WTC11 (cell line): ENCODE measurements around the gene BCAS3. TPM values are rescaled to one million over a fixed set of nuclear protein-coding genes. Genes with fewer than 3 reads are reported as not detected.

ENCODE experiments used
- ATAC-seq: fragments of 200-7000 bp; cut with Tn5 transposase; 2 replicates; pipeline ENCODE4 v1.10.0; 2021; ENCODE audit warnings: mild to moderate bottlenecking, moderate library complexity
- CTCF ChIA-PET: fragments of 300-600 bp; sonication (Branson Sonifier 250); formaldehyde crosslinking; loops from one replicate; lab custom pipeline; 2021; ENCODE audit warnings: antibody characterized with exemption; lab: Charles Lee
- POLR2A ChIA-PET: fragments of 350-600 bp; sonication (Branson Sonifier 250); formaldehyde crosslinking; loops from one replicate; lab custom pipeline; 2021; ENCODE audit warnings: antibody characterized with exemption; lab: Charles Lee
- DNase-seq: peaks from one replicate; pipeline ENCODE4 v3.0.0; 2021; ENCODE audit warnings: low spot score
- H3K27ac Mint-ChIP-seq: 2 replicates; pipeline ENCODE4 v1.8.0; 2021; ENCODE audit warnings: mixed read lengths
- H3K27me3 Mint-ChIP-seq: 2 replicates; pipeline ENCODE4 v1.8.0; 2021; ENCODE audit warnings: low read depth, mild to moderate bottlenecking, moderate library complexity, mixed read lengths
- H3K36me3 Mint-ChIP-seq: 2 replicates; pipeline ENCODE4 v1.8.0; 2021; ENCODE audit warnings: mixed read lengths
- H3K4me1 Mint-ChIP-seq: 2 replicates; pipeline ENCODE4 v1.8.0; 2022; ENCODE audit warnings: mixed read lengths
- H3K4me3 Mint-ChIP-seq: 2 replicates; pipeline ENCODE4 v1.8.0; 2021; ENCODE audit warnings: mild to moderate bottlenecking, moderate library complexity, mixed read lengths
- H3K9me3 Mint-ChIP-seq: 2 replicates; pipeline ENCODE4 v1.8.0; 2021; ENCODE audit warnings: mixed read lengths
- CBFB ChIP-seq: sonication (generic); formaldehyde crosslinking; IDR thresholded peaks from 2 replicates; pipeline ENCODE4 v1.8.1; 2022; ENCODE audit warnings: mild to moderate bottlenecking, low read depth, missing genetic modification reagents
- FOXK1 ChIP-seq: sonication (generic); formaldehyde crosslinking; IDR thresholded peaks from 2 replicates; pipeline ENCODE4 v1.8.0; 2022; ENCODE audit warnings: mild to moderate bottlenecking, moderate library complexity, missing genetic modification reagents
- GABPB1 ChIP-seq: sonication (generic); formaldehyde crosslinking; IDR thresholded peaks from 2 replicates; pipeline ENCODE4 v1.8.1; 2023; ENCODE audit warnings: mild to moderate bottlenecking, missing genetic modification reagents
- GTF2I ChIP-seq: fragments of 250-450 bp; sonication (Bioruptor Pico); conservative IDR thresholded peaks from 2 replicates; pipeline ENCODE4 v1.4.0; 2021; ENCODE audit warnings: mild to moderate bottlenecking
- JUN ChIP-seq: sonication (generic); formaldehyde crosslinking; IDR thresholded peaks from 2 replicates; pipeline ENCODE4 v1.8.0; 2023; ENCODE audit warnings: mild to moderate bottlenecking, missing genetic modification reagents
- MXD4 ChIP-seq: fragments of 250-450 bp; sonication (Bioruptor Pico); IDR thresholded peaks from 2 replicates; pipeline ENCODE4 v1.8.0; 2021; ENCODE audit warnings: mild to moderate bottlenecking, moderate library complexity, borderline replicate concordance
- NFYB ChIP-seq: sonication (generic); formaldehyde crosslinking; conservative IDR thresholded peaks from 2 replicates; pipeline ENCODE4 v1.8.0; 2022; ENCODE audit warnings: low read depth, missing genetic modification reagents
- OVOL2 ChIP-seq: fragments of 250-450 bp; sonication (Bioruptor Pico); IDR thresholded peaks from 2 replicates; pipeline ENCODE4 v1.9.0; 2021; ENCODE audit warnings: mild to moderate bottlenecking, borderline replicate concordance
- PRDM15 ChIP-seq: sonication (generic); formaldehyde crosslinking; IDR thresholded peaks from 2 replicates; pipeline ENCODE4 v1.8.0; 2022; ENCODE audit warnings: missing genetic modification reagents
- RELA ChIP-seq: sonication (generic); formaldehyde crosslinking; IDR thresholded peaks from 2 replicates; pipeline ENCODE4 v1.8.1; 2022; ENCODE audit warnings: missing genetic modification reagents, mild to moderate bottlenecking, borderline replicate concordance
- SMAD3 ChIP-seq: sonication (generic); formaldehyde crosslinking; IDR thresholded peaks from 2 replicates; pipeline ENCODE4 v1.8.0; 2022; ENCODE audit warnings: missing genetic modification reagents, mild to moderate bottlenecking, borderline replicate concordance
- SMAD4 ChIP-seq: sonication (generic); formaldehyde crosslinking; IDR thresholded peaks from 2 replicates; pipeline ENCODE4 v1.8.0; 2022; ENCODE audit warnings: mild to moderate bottlenecking, missing genetic modification reagents
- TEAD1 ChIP-seq: sonication (generic); formaldehyde crosslinking; IDR thresholded peaks from 2 replicates; pipeline ENCODE4 v1.8.0; 2022; ENCODE audit warnings: mild to moderate bottlenecking, missing genetic modification reagents
- ZBTB21 ChIP-seq: sonication (generic); formaldehyde crosslinking; IDR thresholded peaks from 2 replicates; pipeline ENCODE4 v1.8.1; 2023; ENCODE audit warnings: mild to moderate bottlenecking, missing genetic modification reagents, borderline replicate concordance
- ZNF232 ChIP-seq: sonication (generic); formaldehyde crosslinking; IDR thresholded peaks from 2 replicates; pipeline ENCODE4 v1.8.0; 2022; ENCODE audit warnings: mild to moderate bottlenecking, missing genetic modification reagents
- ZNF317 ChIP-seq: sonication (generic); formaldehyde crosslinking; IDR thresholded peaks from 2 replicates; pipeline ENCODE4 v1.8.1; 2023; ENCODE audit warnings: low read depth, mild to moderate bottlenecking, moderate library complexity, missing genetic modification reagents, borderline replicate concordance
- total RNA-seq: library from RNA; stranded (reverse); gene quantifications from 3 replicates; pipeline ENCODE4 v1.2.3, GENCODE V29; 2021
- TF ChIP-seq, protein P1 (sequence below): sonication (generic); formaldehyde crosslinking; IDR thresholded peaks from 2 replicates; pipeline ENCODE4 v1.8.1; 2022; ENCODE audit warnings: missing genetic modification reagents, borderline replicate concordance
- TF ChIP-seq, protein P2 (sequence below): sonication (generic); formaldehyde crosslinking; IDR thresholded peaks from 2 replicates; pipeline ENCODE4 v1.8.1; 2022; ENCODE audit warnings: mild to moderate bottlenecking, missing genetic modification reagents, moderate library complexity, borderline replicate concordance
- TF ChIP-seq, protein P3 (sequence below): fragments of 250-450 bp; sonication (Bioruptor Pico); conservative IDR thresholded peaks from 2 replicates; pipeline ENCODE4 v1.9.0; 2021; ENCODE audit warnings: mild to moderate bottlenecking
- TF ChIP-seq, protein P4 (sequence below): fragments of 200-600 bp; IDR thresholded peaks from 2 replicates; pipeline ENCODE4 v1.8.0; 2022; ENCODE audit warnings: antibody characterized with exemption
- TF ChIP-seq, protein P5 (sequence below): sonication (generic); formaldehyde crosslinking; conservative IDR thresholded peaks from 2 replicates; pipeline ENCODE4 v1.8.1; 2022; ENCODE audit warnings: mild to moderate bottlenecking, missing genetic modification reagents

Gene BCAS3
- total RNA-seq, 1 experiment from 2014 or later = 15.5 TPM

DNA sequence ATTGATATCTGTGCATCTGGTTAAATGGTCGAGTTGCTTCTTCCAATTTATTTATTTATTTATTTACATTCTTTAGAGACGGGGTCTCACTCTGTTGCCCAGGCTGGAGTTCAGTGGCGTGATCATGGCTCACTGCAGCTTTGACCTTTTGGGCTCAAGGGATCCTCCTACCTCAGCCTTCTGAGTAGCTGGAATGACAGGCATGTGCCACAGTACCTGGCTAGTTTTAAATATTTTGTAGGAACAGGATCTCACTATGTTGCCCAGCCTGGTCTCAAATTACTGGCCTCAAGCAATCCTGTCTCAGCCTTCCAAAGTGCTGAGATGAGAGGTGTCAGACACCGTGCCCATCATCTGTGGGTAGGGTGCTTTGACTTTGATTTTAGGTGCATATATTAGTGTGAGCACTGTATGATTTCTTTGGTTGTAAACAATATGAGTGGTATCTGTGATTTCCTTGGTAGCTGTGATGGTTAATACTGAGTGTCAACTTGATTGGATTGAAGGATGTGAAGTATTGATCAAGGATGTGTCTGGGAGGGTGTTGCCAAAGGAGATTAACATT is 90.2 kb downstream of the BCAS3 start (continued):
- TF ChIP-seq, protein P1, sequence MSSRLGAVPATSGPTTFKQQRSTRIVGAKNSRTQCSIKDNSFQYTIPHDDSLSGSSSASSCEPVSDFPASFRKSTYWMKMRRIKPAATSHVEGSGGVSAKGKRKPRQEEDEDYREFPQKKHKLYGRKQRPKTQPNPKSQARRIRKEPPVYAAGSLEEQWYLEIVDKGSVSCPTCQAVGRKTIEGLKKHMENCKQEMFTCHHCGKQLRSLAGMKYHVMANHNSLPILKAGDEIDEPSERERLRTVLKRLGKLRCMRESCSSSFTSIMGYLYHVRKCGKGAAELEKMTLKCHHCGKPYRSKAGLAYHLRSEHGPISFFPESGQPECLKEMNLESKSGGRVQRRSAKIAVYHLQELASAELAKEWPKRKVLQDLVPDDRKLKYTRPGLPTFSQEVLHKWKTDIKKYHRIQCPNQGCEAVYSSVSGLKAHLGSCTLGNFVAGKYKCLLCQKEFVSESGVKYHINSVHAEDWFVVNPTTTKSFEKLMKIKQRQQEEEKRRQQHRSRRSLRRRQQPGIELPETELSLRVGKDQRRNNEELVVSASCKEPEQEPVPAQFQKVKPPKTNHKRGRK (CRISPR knock-in tag) = no peak
- no peak for TF ChIP-seq GTF2I (CRISPR knock-in tag)
- TF ChIP-seq, protein P2, sequence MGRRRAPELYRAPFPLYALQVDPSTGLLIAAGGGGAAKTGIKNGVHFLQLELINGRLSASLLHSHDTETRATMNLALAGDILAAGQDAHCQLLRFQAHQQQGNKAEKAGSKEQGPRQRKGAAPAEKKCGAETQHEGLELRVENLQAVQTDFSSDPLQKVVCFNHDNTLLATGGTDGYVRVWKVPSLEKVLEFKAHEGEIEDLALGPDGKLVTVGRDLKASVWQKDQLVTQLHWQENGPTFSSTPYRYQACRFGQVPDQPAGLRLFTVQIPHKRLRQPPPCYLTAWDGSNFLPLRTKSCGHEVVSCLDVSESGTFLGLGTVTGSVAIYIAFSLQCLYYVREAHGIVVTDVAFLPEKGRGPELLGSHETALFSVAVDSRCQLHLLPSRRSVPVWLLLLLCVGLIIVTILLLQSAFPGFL (CRISPR knock-in tag) = no peak
- no peak for TF ChIP-seq SMAD4 (CRISPR knock-in tag)
- no peak for TF ChIP-seq MXD4 (CRISPR knock-in tag)

- DNase-seq = no peak
- ChIA-PET CTCF (no interaction called here), POLR2A (no interaction called here)
- no peak overlapping the region for H3K4me3 Mint-ChIP-seq
- no peak for TF ChIP-seq OVOL2
- no peak for TF ChIP-seq ZBTB21 (CRISPR knock-in tag)
- no peak for TF ChIP-seq TEAD1 (CRISPR knock-in tag)
- no peak for TF ChIP-seq CBFB
- TF ChIP-seq GABPB1 = no peak
- TF ChIP-seq, protein P3, sequence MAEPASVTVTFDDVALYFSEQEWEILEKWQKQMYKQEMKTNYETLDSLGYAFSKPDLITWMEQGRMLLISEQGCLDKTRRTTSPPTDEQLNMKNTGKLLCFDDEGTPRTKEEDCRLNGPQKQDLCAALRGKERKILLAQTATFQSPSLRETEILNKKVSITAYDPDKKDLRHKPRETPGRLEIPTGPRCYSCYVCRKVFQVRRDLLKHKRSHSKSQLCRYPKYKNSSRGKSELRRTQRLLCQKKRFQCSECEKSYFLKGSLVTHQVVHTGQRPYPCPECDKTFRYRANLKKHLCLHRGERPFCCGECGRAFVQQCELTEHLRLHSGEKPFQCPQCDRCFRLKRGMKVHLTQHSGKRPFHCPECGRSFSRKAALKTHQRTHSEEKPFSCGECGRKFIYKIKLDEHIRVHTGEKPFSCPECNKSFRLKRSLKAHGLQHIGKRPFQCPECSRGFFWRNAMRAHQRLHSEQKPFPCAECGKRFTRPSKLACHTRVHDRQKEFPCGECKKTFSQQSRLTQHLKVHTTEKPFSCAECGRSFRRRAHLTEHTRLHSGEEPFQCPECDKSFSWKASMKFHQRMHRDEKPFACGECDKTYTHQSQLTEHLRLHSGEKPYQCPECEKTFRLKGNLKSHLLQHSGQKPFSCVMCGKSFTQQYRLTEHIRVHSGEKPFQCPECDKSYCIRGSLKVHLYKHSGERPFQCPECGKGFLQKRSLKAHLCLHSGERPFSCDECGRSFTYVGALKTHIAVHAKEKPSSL (CRISPR knock-in tag) = no peak
- TF ChIP-seq SMAD3 (CRISPR knock-in tag) = no peak
- TF ChIP-seq, protein P4, sequence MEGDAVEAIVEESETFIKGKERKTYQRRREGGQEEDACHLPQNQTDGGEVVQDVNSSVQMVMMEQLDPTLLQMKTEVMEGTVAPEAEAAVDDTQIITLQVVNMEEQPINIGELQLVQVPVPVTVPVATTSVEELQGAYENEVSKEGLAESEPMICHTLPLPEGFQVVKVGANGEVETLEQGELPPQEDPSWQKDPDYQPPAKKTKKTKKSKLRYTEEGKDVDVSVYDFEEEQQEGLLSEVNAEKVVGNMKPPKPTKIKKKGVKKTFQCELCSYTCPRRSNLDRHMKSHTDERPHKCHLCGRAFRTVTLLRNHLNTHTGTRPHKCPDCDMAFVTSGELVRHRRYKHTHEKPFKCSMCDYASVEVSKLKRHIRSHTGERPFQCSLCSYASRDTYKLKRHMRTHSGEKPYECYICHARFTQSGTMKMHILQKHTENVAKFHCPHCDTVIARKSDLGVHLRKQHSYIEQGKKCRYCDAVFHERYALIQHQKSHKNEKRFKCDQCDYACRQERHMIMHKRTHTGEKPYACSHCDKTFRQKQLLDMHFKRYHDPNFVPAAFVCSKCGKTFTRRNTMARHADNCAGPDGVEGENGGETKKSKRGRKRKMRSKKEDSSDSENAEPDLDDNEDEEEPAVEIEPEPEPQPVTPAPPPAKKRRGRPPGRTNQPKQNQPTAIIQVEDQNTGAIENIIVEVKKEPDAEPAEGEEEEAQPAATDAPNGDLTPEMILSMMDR = no peak
- TF ChIP-seq ZNF317 (CRISPR knock-in tag) = no peak
- no peak for TF ChIP-seq NFYB (CRISPR knock-in tag)
- TF ChIP-seq RELA (CRISPR knock-in tag) = no peak
- TF ChIP-seq JUN (CRISPR knock-in tag) = no peak
- H3K36me3 Mint-ChIP-seq = peaks cover 15% of the 10 kb centered on the region
- H3K27ac Mint-ChIP-seq = no peak overlapping the region
- no peaks in the 10 kb centered on the region for H3K27me3 Mint-ChIP-seq
- no peak for ATAC-seq
- peaks cover 23% of the 10 kb centered on the region for H3K9me3 Mint-ChIP-seq
- no peaks in the 10 kb centered on the region for H3K4me1 Mint-ChIP-seq
These were observed 91.7 kb downstream of the BCAS3 start for GRCh38 chr17:60769327-60769726.

- CTCF ChIA-PET = interaction anchor here (0.6 kb wide), 1 partner anchor 552 kb away, joined by 3 read pairs; no protein-coding TSS in a partner anchor
These were observed 93.3 kb downstream of the BCAS3 start for GRCh38 chr17:60770946-60771422.

More at GRCh38 chr17:60770946-60771422, 93.3 kb downstream of the BCAS3 start:
- no peak overlapping the region for H3K27ac Mint-ChIP-seq
- TF ChIP-seq PRDM15 (CRISPR knock-in tag) = no peak
- TF ChIP-seq, protein P5, sequence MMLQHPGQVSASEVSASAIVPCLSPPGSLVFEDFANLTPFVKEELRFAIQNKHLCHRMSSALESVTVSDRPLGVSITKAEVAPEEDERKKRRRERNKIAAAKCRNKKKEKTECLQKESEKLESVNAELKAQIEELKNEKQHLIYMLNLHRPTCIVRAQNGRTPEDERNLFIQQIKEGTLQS (CRISPR knock-in tag) = no peak
- no peak for TF ChIP-seq FOXK1 (CRISPR knock-in tag)
- TF ChIP-seq ZNF232 (CRISPR knock-in tag) = no peak
- TF ChIP-seq, protein P4 = no peak
- TF ChIP-seq GTF2I (CRISPR knock-in tag) = no peak
- no peak for DNase-seq
- POLR2A ChIA-PET = no interaction called here
- H3K9me3 Mint-ChIP-seq = peaks cover 17% of the 10 kb centered on the region
- no peak for ATAC-seq
- no peaks in the 10 kb centered on the region for H3K4me1 Mint-ChIP-seq
- no peaks in the 10 kb centered on the region for H3K27me3 Mint-ChIP-seq
- H3K36me3 Mint-ChIP-seq = peaks cover 15% of the 10 kb centered on the region
- no peak overlapping the region for H3K4me3 Mint-ChIP-seq
